Activated T-helper 1 cell treated with anti-CD3 and anti-CD28 coated beads, Interleukin-12 subunit alpha, Interleukin-12 subunit beta, Interleukin-2, Interleukin-4 antibody, amounts not matched to agents 30 ng/mL and 10 ng/mL and 1 ng/mL, durations not matched to agents 14 hours and 24 hours and 36 hours (primary cell): Measurements from ENCODE around the gene ACSL3. TPM values are rescaled to one million over a fixed set of nuclear protein-coding genes. Genes with fewer than 3 reads are reported as not detected.

Experiments used
- DNase-seq: peaks from one replicate; pipeline ENCODE4 v3.0.0; 2021; ENCODE audit warnings: low spot score
- H3K27ac Mint-ChIP-seq: one replicate; pipeline ENCODE4 v1.8.0; 2021; ENCODE audit warnings: mild to moderate bottlenecking, mixed read lengths
- H3K27me3 Mint-ChIP-seq: one replicate; pipeline ENCODE4 v1.8.0; 2022; ENCODE audit warnings: mild to moderate bottlenecking, moderate library complexity, mixed read lengths; ENCODE audit not compliant: insufficient read depth
- H3K36me3 Mint-ChIP-seq: one replicate; pipeline ENCODE4 v1.8.0; 2021; ENCODE audit warnings: low read depth, mixed read lengths
- H3K4me1 Mint-ChIP-seq: one replicate; pipeline ENCODE4 v1.8.0; 2021; ENCODE audit warnings: low read depth, mixed read lengths
- H3K4me3 Mint-ChIP-seq: one replicate; pipeline ENCODE4 v1.8.0; 2021; ENCODE audit warnings: mild to moderate bottlenecking, moderate library complexity, mixed read lengths
- H3K9me3 Mint-ChIP-seq: one replicate; pipeline ENCODE4 v1.8.0; 2021; ENCODE audit warnings: mixed read lengths
- intact Hi-C: fragments of 100-400 bp; cut with micrococcal nuclease; formaldehyde crosslinking; loops from one replicate; pipeline ENCODE4 v1.15.1; 2024
- total RNA-seq: library from RNA; stranded (reverse); gene quantifications from 2 replicates; pipeline ENCODE4 v1.2.3, GENCODE V29; 2022

Gene ACSL3
- 75.4 and 79.4 TPM in 2 replicates for total RNA-seq

- peaks cover 9% of the 10 kb centered on the region for H3K4me1 Mint-ChIP-seq
- no peaks in the 10 kb centered on the region for H3K9me3 Mint-ChIP-seq
- peak; percentile 95 for DNase-seq
- peaks cover 15% of the 10 kb centered on the region for H3K27me3 Mint-ChIP-seq
- peak within 1 kb of the TSS; percentile 98 for H3K27ac Mint-ChIP-seq
- H3K4me3 Mint-ChIP-seq, result peak within 1 kb of the TSS; percentile 80
- H3K36me3 Mint-ChIP-seq, result peaks cover 2% of the 10 kb centered on the region
- intact Hi-C loops, result loop anchor here (1.0 to 5.0 kb wide), 8 partner anchors 42 to 1726 kb away; partner anchors contain the start of genes CUL3 and FARSB
Measured at GRCh38 chr2:222860740-222861410, at the start of gene ACSL3. Gene ACSL3 (plus strand): TSS chr2:222861036. CDS start chr2:222908773, 47,737 bp downstream.

- no peak overlapping the region for H3K4me3 Mint-ChIP-seq
- no peak for DNase-seq
- H3K9me3 Mint-ChIP-seq, result no peaks in the 10 kb centered on the region
- H3K36me3 Mint-ChIP-seq, result no peaks in the 10 kb centered on the region
- H3K4me1 Mint-ChIP-seq, result peaks cover 27% of the 10 kb centered on the region
- no peak overlapping the region for H3K27ac Mint-ChIP-seq
- H3K27me3 Mint-ChIP-seq, result peaks cover 7% of the 10 kb centered on the region
- intact Hi-C loops, result loop anchor here (2.0 kb wide), 4 partner anchors 15 to 387 kb away; partner anchors contain the start of gene SGPP2
Measured at GRCh38 chr2:222811828-222812227, 49.0 kb upstream of the ACSL3 start.

GRCh38 chr2:222813177-222813843 is 47.5 kb upstream of the ACSL3 start:
- peak overlapping the region; percentile 10 for H3K4me3 Mint-ChIP-seq
- no peak for DNase-seq
- peak overlapping the region; percentile 94 for H3K27ac Mint-ChIP-seq
- intact Hi-C loops, result loop anchor here (1.0 to 2.0 kb wide), 6 partner anchors 17 to 389 kb away; partner anchors contain the start of gene SGPP2
- H3K9me3 Mint-ChIP-seq, result no peaks in the 10 kb centered on the region
- no peaks in the 10 kb centered on the region for H3K36me3 Mint-ChIP-seq
- H3K27me3 Mint-ChIP-seq, result peaks cover 7% of the 10 kb centered on the region
- peaks cover 27% of the 10 kb centered on the region for H3K4me1 Mint-ChIP-seq

GRCh38 chr2:222819722-222820333 is 41.0 kb upstream of the ACSL3 start:
- Mint-ChIP-seq H3K9me3 (no peaks in the 10 kb centered on the region), H3K27me3 (peaks cover 2% of the 10 kb centered on the region), H3K36me3 (no peaks in the 10 kb centered on the region), H3K4me1 (peaks cover 8% of the 10 kb centered on the region), H3K4me3 (no peak overlapping the region), H3K27ac (no peak overlapping the region)
- no peak for DNase-seq
- intact Hi-C loops, result no loop called here

GRCh38 chr2:222823183-222823930 is 37.5 kb upstream of the ACSL3 start:
- Mint-ChIP-seq H3K4me3 (no peak overlapping the region), H3K27ac (no peak overlapping the region), H3K36me3 (no peaks in the 10 kb centered on the region), H3K4me1 (peaks cover 8% of the 10 kb centered on the region), H3K27me3 (peaks cover 8% of the 10 kb centered on the region), H3K9me3 (no peaks in the 10 kb centered on the region)
- DNase-seq, result no peak
- intact Hi-C loops, result no loop called here

GRCh38 chr2:222825031-222825430 is 35.8 kb upstream of the ACSL3 start:
- H3K36me3 Mint-ChIP-seq, result no peaks in the 10 kb centered on the region
- no peak overlapping the region for H3K4me3 Mint-ChIP-seq
- H3K9me3 Mint-ChIP-seq, result no peaks in the 10 kb centered on the region
- intact Hi-C loops, result no loop called here
- no peak for DNase-seq
- H3K4me1 Mint-ChIP-seq, result peaks cover 2% of the 10 kb centered on the region
- no peak overlapping the region for H3K27ac Mint-ChIP-seq
- peaks cover 8% of the 10 kb centered on the region for H3K27me3 Mint-ChIP-seq

GRCh38 chr2:222827417-222827816 is 33.4 kb upstream of the ACSL3 start:
- Mint-ChIP-seq H3K27me3 (peaks cover 20% of the 10 kb centered on the region), H3K27ac (no peak overlapping the region), H3K4me1 (no peaks in the 10 kb centered on the region), H3K9me3 (no peaks in the 10 kb centered on the region), H3K36me3 (no peaks in the 10 kb centered on the region), H3K4me3 (no peak overlapping the region)
- intact Hi-C loops, result no loop called here
- no peak for DNase-seq

- Mint-ChIP-seq H3K27ac (no peak overlapping the region), H3K4me1 (no peaks in the 10 kb centered on the region), H3K27me3 (peaks cover 18% of the 10 kb centered on the region), H3K4me3 (no peak overlapping the region), H3K36me3 (no peaks in the 10 kb centered on the region), H3K9me3 (no peaks in the 10 kb centered on the region)
- no peak for DNase-seq
- intact Hi-C loops, result no loop called here
Measured at GRCh38 chr2:222828572-222828971, 32.3 kb upstream of the ACSL3 start.

GRCh38 chr2:222830164-222830563 is 30.7 kb upstream of the ACSL3 start:
- DNase-seq, result no peak
- Mint-ChIP-seq H3K36me3 (no peaks in the 10 kb centered on the region), H3K27ac (no peak overlapping the region), H3K4me3 (no peak overlapping the region), H3K9me3 (no peaks in the 10 kb centered on the region), H3K4me1 (no peaks in the 10 kb centered on the region), H3K27me3 (peaks cover 15% of the 10 kb centered on the region)
- intact Hi-C loops, result no loop called here

- Mint-ChIP-seq H3K27me3 (peaks cover 12% of the 10 kb centered on the region), H3K4me3 (no peak overlapping the region), H3K9me3 (no peaks in the 10 kb centered on the region), H3K4me1 (no peaks in the 10 kb centered on the region), H3K27ac (no peak overlapping the region), H3K36me3 (no peaks in the 10 kb centered on the region)
- intact Hi-C loops, result no loop called here
- no peak for DNase-seq
Measured at GRCh38 chr2:222833410-222833809, 27.4 kb upstream of the ACSL3 start.

GRCh38 chr2:222835143-222835822 is 25.6 kb upstream of the ACSL3 start:
- Mint-ChIP-seq H3K27ac (no peak overlapping the region), H3K4me3 (no peak overlapping the region), H3K4me1 (peaks cover 4% of the 10 kb centered on the region), H3K27me3 (peaks cover 10% of the 10 kb centered on the region), H3K9me3 (no peaks in the 10 kb centered on the region), H3K36me3 (no peaks in the 10 kb centered on the region)
- no peak for DNase-seq
- intact Hi-C loops, result no loop called here

GRCh38 chr2:222835823-222836151 is 25.0 kb upstream of the ACSL3 start:
- Mint-ChIP-seq H3K27ac (no peak overlapping the region), H3K4me1 (peaks cover 9% of the 10 kb centered on the region), H3K9me3 (no peaks in the 10 kb centered on the region), H3K27me3 (peaks cover 7% of the 10 kb centered on the region), H3K36me3 (no peaks in the 10 kb centered on the region), H3K4me3 (no peak overlapping the region)
- no peak for DNase-seq
- intact Hi-C loops, result no loop called here
